HG03135 (cell line): ENCODE measurements around the gene UBE3B.
"Not testable (repeated sequence)": the region's sequence is repeated elsewhere in the genome, so short reads cannot be mapped to it uniquely, and the experiment has no call there.

ENCODE experiments used
- ATAC-seq: cut with Tn5 transposase; IDR thresholded peaks from one replicate; pipeline ENCODE4 v1.9.1; 2021; ENCODE audit warnings: mild to moderate bottlenecking, moderate library complexity; ENCODE audit not compliant: unreplicated experiment

Gene UBE3B

DNA sequence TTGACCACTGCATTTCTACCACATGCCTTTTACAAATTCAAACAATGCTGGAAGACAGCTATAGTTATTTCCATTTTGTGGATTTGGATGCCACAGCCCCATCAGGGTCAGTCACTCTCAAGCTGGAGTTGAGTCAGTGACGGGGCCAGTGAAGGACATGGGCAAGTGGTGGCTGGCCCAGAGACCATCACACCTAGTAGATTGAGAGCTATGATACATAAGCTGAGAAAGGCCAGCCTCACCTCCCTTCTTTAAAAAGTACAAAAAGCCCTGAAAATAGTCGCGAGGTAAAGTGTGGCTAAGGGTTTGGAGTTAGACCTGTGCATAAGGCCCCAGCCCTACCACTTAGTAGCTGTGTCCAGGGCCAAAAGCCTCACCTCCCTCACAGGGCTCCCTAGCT is 4.4 kb upstream of the UBE3B start:
- no peak for ATAC-seq

DNA sequence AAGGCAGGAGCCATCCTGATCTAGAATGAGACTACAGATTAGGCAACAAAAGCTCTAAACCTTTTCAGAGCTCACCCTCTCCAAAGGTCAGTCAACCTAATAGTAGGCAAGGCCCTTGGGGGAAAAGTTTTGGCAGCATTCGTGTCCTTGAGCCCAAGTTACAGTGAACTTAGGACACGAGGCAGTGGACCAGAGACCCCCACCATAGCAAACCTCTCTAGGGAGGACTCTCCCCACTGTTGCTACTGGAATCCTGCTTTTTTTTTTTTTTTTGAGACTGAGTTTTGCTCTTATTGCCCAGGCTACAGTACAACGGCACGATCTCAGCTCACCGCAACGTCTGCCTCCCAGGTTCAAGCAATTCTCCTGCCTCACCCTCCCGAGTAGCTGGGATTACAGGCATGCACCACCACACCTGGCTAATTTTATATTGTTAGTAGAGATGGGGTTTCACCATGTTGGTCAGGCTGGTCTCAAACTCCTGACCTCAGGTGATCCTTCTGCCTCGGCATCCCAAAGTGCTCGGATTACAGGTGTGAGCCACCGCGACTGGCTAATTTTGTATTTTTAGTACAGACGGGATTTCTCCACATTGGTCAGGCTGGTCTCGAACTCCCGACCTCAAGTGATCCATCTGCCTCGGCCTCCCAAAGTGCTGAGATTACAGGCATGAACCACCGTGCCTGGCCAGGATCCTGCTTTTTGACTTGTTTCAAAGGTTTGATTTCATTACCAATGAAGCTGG is 3.7 kb upstream of the UBE3B start:
- ATAC-seq = not testable (repeated sequence)

GRCh38 chr12:109475121-109475520 is 2.3 kb upstream of the UBE3B start:
- ATAC-seq = no peak

- no peak for ATAC-seq
Observed at GRCh38 chr12:109475993-109476806, 1.2 kb upstream of the UBE3B start.

- no peak for ATAC-seq
Observed at GRCh38 chr12:109476807-109477184, 638 bp upstream of the UBE3B start.

GRCh38 chr12:109477963-109478315 is 505 bp downstream of the UBE3B start:
- ATAC-seq = no peak

DNA sequence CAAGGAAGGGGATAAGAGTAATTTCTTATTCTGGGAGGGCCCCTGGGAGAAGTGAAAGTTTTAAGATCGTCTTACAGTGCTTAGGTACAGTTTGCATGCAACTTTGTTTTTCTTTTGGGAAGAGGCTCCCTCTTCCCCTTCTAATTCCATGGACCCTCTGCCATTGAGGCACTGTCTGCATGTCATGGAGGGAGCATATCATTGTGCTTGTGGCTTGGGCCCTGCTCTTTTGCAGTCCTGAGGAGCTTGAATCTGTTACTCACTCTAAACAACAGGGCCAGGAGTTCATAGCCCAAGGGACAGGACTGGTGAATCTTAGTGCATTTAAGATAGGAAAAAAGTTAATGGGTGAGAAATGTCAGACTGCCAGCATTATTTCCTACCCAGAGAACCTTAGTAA is 2.3 kb downstream of the UBE3B start:
- ATAC-seq = no peak

DNA sequence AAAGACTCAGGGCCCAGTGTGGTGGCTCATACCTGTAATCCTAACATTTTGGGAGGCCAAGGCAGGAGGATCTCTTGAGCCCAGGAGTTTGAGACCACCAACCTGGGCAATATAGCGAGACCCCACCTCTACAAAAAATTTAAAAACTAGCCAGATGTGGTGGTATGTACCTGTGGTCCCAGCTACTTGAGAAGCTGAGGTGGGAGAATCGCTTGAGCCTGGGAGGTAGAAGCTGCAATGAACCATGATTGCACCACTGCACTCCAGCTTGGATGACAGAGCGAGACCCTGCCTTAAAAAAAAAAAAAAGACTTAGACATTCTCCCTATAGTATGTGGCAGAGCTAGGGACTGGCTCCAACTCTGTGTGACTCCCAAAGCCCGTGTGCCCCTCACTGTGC is 2.9 kb downstream of the UBE3B start:
- no peak for ATAC-seq

- no peak for ATAC-seq
Observed at GRCh38 chr12:109481863-109482262, 4.4 kb downstream of the UBE3B start.

DNA sequence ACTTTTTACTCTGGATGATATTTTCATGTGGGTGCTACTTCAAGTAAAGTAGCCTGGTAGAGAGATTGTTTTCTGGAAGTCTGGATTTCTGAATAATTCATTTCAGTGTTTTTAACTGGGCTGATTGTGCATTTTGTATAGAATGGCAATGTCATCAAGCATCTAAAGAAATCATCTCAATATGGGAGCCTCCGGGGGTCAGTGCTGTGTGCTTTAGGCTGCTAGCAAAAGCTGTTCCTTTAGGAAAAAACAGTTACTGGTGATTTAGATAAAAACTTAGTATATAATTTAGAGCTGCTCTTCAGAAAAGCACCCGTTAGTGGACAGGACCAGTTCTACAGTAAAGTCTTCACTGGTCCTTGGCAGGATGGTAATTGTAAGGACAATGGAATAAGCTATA is 5.1 kb downstream of the UBE3B start:
- no peak for ATAC-seq

- no peak for ATAC-seq
Observed at GRCh38 chr12:109482894-109483293, 5.5 kb downstream of the UBE3B start.

- no peak for ATAC-seq
Observed at GRCh38 chr12:109483346-109483745, 5.9 kb downstream of the UBE3B start.

GRCh38 chr12:109485201-109485600 is 7.8 kb downstream of the UBE3B start:
- no peak for ATAC-seq

GRCh38 chr12:109487181-109488050 is 10.0 kb downstream of the UBE3B start:
- no peak for ATAC-seq

DNA sequence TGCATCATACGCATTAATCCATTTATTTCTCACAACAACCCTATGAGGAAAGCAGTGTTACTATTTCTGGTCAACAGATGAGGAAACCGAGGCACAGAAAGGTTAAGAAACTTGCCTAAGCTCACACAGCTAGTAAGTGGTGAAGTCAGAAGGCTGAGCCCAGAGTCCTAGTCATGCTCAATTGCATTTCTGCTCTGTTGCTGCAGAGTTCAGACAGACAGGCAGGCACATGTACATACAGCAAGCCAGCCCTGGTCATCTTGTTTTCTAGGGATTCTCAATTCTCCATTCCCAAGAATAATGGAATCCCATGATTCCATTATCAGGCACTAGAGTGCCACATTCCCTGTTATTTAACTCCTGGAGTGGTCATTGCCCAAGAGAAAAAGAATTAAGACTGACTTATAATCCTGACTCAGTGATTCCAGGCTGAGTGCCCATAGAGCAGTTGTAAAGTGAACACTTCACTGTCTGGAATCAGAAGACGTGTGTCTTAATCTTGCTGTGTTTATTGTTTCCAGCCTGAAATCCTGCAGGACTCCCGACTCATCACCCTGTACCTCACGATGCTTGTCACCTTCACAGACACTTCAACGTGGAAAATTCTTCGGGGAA is 10.7 kb downstream of the UBE3B start:
- no peak for ATAC-seq

DNA sequence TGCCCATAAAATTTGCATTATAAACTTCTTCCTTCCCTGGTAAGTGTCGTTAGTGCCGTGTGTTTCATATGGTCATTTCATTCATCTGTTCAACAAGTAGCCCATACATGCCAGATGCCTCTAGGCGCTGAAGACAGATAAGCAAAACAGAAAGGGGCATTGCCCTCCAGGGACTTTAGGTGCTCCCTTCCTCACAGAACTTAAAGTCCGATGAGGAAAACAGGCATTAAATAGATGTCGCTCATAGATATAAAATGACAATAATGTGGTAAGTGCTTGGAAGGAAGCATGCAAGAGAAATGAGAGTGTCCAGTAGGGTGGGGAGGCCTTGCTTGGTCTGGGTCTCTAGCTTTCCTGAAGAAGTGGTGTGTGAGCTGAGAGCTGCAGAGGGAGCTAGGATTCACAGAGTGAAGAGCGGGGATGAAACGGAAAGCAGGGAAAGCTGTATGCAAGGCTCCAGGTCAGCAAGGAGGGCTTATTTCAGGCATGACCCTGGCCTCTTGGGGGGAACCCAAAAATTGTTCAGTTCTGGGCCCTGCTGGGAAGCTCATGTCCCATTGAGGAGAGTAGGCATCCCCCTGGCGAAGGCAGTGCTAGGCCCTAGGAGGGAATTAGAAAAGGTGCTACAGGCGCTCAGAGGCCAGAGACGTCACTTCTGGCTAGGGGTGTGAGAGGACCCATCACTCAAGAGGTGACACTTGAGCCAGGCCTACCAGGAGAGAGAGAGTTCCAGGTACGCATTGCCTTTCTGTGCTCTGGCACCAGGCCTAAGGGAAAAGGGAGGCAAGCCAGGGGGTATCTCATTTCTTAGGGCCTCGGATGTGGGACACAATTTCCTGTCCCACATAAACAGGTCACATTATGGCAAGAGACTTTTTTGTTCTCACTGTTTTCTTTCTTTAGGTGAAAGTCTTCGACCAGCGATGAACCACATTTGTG is 11.9 kb downstream of the UBE3B start:
- no peak for ATAC-seq

DNA sequence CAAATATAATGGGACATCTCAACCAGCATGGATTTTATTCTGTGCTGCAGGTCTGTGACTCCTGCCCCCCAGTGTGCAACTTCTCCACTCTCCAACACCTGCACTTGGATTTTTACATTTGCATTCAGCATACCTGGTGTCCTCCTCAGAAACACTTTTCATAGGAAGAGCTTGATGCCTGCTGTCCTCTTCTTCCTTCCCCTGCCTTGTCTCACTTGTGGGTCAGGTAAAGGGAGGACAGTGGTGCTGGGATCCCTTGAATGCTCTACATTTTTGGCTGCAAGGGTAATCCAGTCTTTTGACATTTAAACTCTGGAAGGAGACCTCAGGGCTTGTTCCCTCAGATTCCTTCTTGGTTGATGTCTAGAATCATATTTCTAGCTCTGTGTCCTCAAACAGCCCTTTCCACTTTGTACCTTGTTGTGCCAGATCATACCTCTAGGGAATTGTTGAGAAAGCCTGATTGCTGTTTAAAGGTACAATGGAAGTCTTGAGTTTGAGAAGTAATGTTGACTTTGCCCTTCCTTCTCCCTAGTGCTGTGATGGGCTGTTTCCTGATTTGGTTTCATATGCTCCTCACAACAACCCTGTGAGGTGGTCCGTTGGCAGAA is 12.6 kb downstream of the UBE3B start:
- ATAC-seq = no peak

- ATAC-seq = no peak
Observed at GRCh38 chr12:109491671-109492070, 14.2 kb downstream of the UBE3B start.

DNA sequence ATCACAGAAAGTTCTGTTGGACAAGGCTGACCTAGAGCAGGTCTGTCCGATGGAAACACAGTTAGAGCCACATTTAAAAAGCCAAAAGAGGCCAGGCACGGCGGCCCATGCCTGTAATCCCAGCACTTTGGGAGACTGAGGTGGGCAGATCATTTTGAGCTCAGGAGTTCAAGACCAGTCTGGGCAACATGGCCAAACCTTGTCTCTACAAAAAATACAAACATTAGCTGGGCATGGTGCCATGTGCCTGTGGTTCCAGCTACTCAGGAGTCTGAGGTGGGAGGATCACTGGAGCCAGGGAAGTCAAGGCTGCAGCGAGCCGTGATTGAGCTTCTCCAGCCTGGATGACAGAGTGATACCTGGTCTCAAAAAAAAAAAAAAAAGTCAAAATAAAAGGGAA is 14.9 kb downstream of the UBE3B start:
- ATAC-seq = no peak

DNA sequence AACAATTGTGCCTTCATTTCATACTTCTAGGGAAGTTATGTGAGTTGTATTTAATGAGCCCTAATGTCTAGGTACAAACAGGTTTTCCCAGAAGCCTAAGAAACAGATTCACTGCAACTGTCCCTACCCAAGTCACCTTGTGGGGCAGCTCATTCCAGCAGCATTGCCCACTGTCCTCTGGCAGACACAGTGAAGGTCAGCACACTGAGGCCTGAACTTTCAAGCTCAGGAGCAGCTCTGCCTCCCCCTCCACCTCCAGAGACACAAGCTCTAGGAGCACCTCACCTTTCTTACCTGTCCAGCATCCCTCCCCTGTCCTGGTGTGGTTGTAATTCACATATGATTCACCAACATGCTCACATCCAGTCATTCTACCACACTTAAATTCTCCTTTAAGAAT is 15.7 kb downstream of the UBE3B start:
- no peak for ATAC-seq
